Ishikawa (cell line): ENCODE results near the gene SH3RF1.

Experiments
- CEBPB ChIP-seq: IDR thresholded peaks from 2 replicates; pipeline ENCODE4 v1.6.1; 2012
- CREB1 ChIP-seq: IDR thresholded peaks from 2 replicates; pipeline ENCODE4 v1.6.1; 2012; ENCODE audit warnings: low read depth
- EGR1 ChIP-seq: IDR thresholded peaks from 2 replicates; pipeline ENCODE4 v1.6.1; 2012
- EP300 ChIP-seq: IDR thresholded peaks from 2 replicates; pipeline ENCODE4 v1.6.1; 2012; ENCODE audit warnings: borderline replicate concordance
- FOXM1 ChIP-seq: IDR thresholded peaks from 2 replicates; pipeline ENCODE4 v1.6.1; 2012; ENCODE audit warnings: low read depth, borderline replicate concordance
- NFIC ChIP-seq: IDR thresholded peaks from 2 replicates; pipeline ENCODE4 v1.6.1; 2012
- RAD21 ChIP-seq: IDR thresholded peaks from 2 replicates; pipeline ENCODE4 v1.6.1; 2012; ENCODE audit warnings: low read depth
- REST ChIP-seq: IDR thresholded peaks from 2 replicates; pipeline ENCODE4 v1.6.1; 2012; ENCODE audit warnings: low read depth, mild to moderate bottlenecking
- TAF1 ChIP-seq: IDR thresholded peaks from 2 replicates; pipeline ENCODE4 v1.6.1; 2012; ENCODE audit warnings: low read depth, mild to moderate bottlenecking
- TCF12 ChIP-seq: IDR thresholded peaks from 2 replicates; pipeline ENCODE4 v1.6.1; 2012; ENCODE audit warnings: low read depth
- TEAD4 ChIP-seq: IDR thresholded peaks from 2 replicates; pipeline ENCODE4 v1.6.1; 2012
- YY1 ChIP-seq: IDR thresholded peaks from 2 replicates; pipeline ENCODE4 v1.6.1; 2012; ENCODE audit warnings: low read depth
- ZBTB7A ChIP-seq: IDR thresholded peaks from 2 replicates; pipeline ENCODE4 v1.6.1; 2012; ENCODE audit warnings: low read depth
- TF ChIP-seq, protein P1 (sequence below): IDR thresholded peaks from 2 replicates; pipeline ENCODE4 v1.6.1; 2012
- TF ChIP-seq, protein P2 (sequence below): IDR thresholded peaks from 2 replicates; pipeline ENCODE4 v1.6.1; 2012

Gene SH3RF1

GRCh38 chr4:169183581-169183980 is 87.2 kb downstream of the SH3RF1 start:
- TF ChIP-seq, protein P1, sequence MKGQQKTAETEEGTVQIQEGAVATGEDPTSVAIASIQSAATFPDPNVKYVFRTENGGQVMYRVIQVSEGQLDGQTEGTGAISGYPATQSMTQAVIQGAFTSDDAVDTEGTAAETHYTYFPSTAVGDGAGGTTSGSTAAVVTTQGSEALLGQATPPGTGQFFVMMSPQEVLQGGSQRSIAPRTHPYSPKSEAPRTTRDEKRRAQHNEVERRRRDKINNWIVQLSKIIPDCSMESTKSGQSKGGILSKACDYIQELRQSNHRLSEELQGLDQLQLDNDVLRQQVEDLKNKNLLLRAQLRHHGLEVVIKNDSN = no peak

DNA sequence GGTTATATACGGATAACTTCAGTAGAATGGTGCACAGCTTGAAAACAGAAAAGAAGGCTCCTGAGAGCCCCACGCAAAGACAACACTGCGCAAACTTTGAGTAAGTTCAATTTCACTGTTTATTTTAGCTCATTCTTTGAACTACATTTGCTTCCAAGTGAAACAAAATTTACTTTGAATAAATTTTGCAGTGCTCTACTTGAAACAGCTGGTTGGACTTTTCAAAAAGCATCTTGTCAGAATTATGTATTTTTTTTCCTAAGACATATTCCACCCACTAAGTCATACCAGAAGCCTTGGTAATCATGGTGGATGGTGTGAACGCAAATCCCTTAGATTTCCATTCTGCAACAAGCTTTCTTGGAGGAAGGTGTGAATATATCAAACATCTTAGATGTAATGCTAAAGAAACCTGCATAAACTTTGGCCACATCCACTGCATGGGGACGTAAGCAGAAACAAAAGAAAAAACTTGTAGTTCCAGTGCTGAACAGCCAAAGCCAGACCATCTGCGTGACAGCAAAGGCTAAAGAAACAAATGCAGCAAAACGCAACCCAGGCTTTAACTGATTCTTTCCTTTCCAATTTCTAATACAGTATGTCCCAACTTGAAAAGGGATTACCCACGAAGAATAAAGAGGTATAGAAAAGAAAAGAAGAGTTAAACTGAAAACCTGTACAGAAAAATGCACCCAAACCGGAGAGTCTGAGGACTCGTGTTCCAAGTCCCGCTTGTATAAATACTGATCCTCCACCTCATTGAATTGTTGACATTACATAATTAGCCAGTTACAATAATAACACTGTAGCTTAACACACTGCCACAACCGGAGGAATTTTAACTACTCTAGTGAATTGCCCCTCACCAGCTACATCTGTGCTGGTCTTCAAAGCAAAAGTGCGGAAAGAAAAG is 90.9 kb downstream of the SH3RF1 start:
- TF ChIP-seq YY1 = no peak
- no peak for TF ChIP-seq TCF12
- TF ChIP-seq CREB1 = no peak
- TF ChIP-seq CEBPB = no peak
- no peak for TF ChIP-seq RAD21
- no peak for TF ChIP-seq EP300
- TF ChIP-seq, protein P2, sequence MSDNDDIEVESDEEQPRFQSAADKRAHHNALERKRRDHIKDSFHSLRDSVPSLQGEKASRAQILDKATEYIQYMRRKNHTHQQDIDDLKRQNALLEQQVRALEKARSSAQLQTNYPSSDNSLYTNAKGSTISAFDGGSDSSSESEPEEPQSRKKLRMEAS = no peak

DNA sequence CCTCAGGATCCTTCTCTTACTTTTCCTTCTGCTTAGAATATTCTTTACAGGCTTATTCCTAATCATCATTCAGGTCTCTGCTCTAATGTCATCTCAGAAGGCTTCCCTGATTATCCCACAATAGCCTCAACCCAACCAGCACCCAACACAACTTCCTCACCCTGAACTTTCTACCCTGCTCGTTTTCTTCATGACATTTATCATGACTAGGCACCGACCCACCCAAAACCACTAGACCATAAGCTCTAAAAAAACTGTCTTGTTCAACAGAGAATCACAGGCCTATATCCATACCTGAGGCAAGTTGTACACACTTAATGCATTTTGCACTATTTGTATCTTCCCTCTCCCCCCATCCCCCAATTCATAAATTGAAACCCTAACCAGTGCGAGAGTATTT is 95.3 kb downstream of the SH3RF1 start:
- no peak for TF ChIP-seq NFIC
- no peak for TF ChIP-seq CEBPB
- TF ChIP-seq TEAD4 = no peak
- TF ChIP-seq TAF1 = no peak
- no peak for TF ChIP-seq TCF12
- no peak for TF ChIP-seq RAD21
- TF ChIP-seq, protein P2 = no peak
- TF ChIP-seq REST = no peak

DNA sequence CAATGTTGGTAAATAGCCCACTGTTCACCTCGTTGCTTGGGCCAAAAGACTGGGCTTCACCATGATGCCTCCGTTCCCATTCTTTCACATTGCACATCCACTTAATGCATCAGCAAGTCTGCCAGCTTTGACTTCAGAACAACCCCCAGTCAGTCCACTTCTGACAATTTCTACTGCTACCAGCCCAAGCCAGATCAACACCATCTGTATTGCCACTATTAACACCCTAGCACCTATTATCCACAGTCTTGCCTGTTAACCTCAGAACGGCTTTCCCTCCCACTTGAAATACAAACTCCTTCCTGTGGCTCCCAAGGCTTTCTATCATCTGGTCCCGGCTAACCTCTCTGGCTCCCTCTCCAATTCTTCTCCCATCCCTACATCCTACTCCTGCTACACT is 95.7 kb downstream of the SH3RF1 start:
- TF ChIP-seq CREB1 = no peak
- TF ChIP-seq ZBTB7A = no peak
- no peak for TF ChIP-seq TAF1
- TF ChIP-seq YY1 = no peak

GRCh38 chr4:169174247-169174646 is 96.5 kb downstream of the SH3RF1 start:
- TF ChIP-seq RAD21 (no peak), CEBPB (no peak), EGR1 (no peak), CREB1 (no peak)
- TF ChIP-seq, protein P1 = no peak

DNA sequence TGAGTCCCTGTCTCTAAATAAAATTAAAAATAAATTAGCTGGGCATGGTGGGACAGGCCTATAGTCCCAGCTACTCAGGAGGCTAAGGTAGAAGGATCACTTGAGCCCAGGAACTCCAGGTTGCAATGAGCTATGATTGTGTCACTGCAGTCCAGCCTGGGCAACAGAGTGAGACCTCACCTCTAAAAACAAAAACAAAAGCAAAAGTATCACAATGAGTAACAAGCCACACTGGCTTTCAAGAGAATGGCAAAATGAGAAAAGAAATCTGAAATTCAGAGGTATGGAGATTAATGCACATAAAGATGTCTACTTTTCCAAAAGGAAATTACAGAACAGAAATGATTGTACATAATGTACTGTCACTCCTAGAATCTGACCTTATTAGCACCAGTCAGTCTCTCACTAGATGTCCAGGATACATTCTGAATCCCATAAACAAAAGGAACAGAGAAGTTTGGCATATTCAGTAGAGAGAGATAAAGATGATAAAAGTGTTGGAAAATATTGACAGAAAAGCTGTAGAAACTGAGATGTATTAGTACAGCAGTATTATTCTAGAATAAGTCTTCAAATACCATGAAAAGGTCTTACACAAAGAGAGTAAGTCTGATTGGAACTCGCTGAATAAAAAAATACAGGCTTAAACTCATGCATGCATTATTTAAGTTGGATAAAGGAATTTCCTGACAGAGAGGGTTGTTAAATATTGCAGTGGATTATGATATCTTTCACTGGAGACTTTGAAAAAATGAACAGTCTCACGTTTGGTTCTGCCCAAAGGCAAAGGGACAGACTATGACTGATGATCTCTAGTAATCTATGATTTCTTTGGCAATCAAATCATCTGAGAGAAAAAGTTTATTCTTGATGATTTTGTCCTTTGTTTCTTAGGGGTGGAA is 102.5 kb downstream of the SH3RF1 start:
- no peak for TF ChIP-seq EGR1
- no peak for TF ChIP-seq NFIC
- TF ChIP-seq TCF12 = no peak
- no peak for TF ChIP-seq FOXM1

DNA sequence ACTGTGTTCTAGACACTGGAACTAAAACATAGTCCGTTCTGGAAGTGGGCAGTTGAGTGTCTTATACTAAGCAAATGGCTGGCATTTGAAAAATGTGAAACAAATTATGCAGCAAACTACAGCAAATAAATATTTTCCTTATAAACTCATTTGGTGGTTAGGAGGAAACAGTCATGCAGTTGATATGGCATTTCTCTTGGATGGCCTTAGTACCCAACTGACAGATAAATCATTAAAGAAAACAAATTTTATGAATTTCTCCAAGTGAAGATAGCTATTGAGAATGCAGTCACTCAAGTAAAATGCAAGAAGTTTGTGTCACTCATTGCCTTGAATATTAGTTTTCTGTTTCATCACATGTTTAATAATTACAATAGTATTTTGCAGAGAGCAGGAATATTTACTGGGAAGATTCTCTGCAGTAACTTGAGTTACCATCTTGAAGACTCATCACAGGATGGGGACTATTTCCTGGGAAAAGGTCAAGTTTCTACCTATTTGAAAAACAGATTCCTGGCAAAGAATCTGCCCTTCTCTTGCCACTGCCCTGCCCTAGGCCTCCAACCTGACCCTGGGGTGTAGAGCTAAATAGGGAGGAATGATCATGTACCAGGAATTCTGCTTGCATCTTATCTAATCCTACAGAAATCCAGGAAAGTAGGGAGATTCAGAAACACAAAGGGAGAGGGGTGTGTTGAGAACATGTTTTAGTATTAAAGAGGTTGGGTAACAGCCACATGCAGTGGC is 105.9 kb downstream of the SH3RF1 start:
- TF ChIP-seq TEAD4 (no peak), TAF1 (no peak), ZBTB7A (no peak), CREB1 (no peak), REST (no peak)
